GM06990 (cell line): Measurements from ENCODE around the gene MSI2.

ENCODE experiments used
- DNase-seq: peaks from one replicate; pipeline ENCODE4 v3.0.0-alpha.2; 2011; ENCODE audit not compliant: insufficient read length; ENCODE audit errors: extremely low read depth
- H3K27me3 ChIP-seq: replicated peaks from 2 replicates; pipeline ENCODE4 v1.6.0; 2011; ENCODE audit warnings: low read length; ENCODE audit not compliant: control insufficient read depth, insufficient read depth
- H3K36me3 ChIP-seq: 2 replicates; pipeline ENCODE4 v1.5.1; 2011; ENCODE audit warnings: low read length; ENCODE audit not compliant: control insufficient read depth, insufficient read depth
- H3K4me3 ChIP-seq: replicated peaks from 2 replicates; pipeline ENCODE4 v1.5.1; 2011; ENCODE audit warnings: low read depth, mild to moderate bottlenecking, control low read depth, low read length
- CTCF ChIP-seq: IDR thresholded peaks from 2 replicates; pipeline ENCODE4 v1.5.1; 2011; ENCODE audit warnings: low read length, control low read depth, mild to moderate bottlenecking, inconsistent platforms; ENCODE audit not compliant: insufficient read depth, poor library complexity, severe bottlenecking

MSI2 gene

GRCh38 chr17:57471868-57472368, 215.6 kb downstream of the MSI2 start:
- Histone ChIP-seq H3K27me3 (no peaks in the 10 kb centered on the region), H3K4me3 (no peak overlapping the region), H3K36me3 (no peaks in the 10 kb centered on the region; the same call in 1 of the 2 replicates)
- DNase-seq, result no peak
- no peak for TF ChIP-seq CTCF

- no peaks in the 10 kb centered on the region; the same call in none of the 2 replicates for H3K36me3 ChIP-seq
- H3K27me3 ChIP-seq, result no peaks in the 10 kb centered on the region
- TF ChIP-seq CTCF, result no peak
- DNase-seq, result no peak
- no peak overlapping the region for H3K4me3 ChIP-seq
Measured at GRCh38 chr17:57475796-57476195, 219.5 kb downstream of the MSI2 start.

- H3K4me3 ChIP-seq, result no peak overlapping the region
- no peak for DNase-seq
- H3K36me3 ChIP-seq, result no peaks in the 10 kb centered on the region; the same call in none of the 2 replicates
- H3K27me3 ChIP-seq, result no peaks in the 10 kb centered on the region
- no peak for TF ChIP-seq CTCF
Measured at GRCh38 chr17:57477522-57478362, 221.4 kb downstream of the MSI2 start.

GRCh38 chr17:57478478-57479250, 222.3 kb downstream of the MSI2 start:
- no peaks in the 10 kb centered on the region; the same call in none of the 2 replicates for H3K36me3 ChIP-seq
- DNase-seq, result no peak
- no peaks in the 10 kb centered on the region for H3K27me3 ChIP-seq
- H3K4me3 ChIP-seq, result no peak overlapping the region
- no peak for TF ChIP-seq CTCF

- no peak overlapping the region for H3K4me3 ChIP-seq
- no peaks in the 10 kb centered on the region for H3K27me3 ChIP-seq
- TF ChIP-seq CTCF, result no peak
- no peak for DNase-seq
- H3K36me3 ChIP-seq, result no peaks in the 10 kb centered on the region; the same call in none of the 2 replicates
Measured at GRCh38 chr17:57480438-57481196, 224.3 kb downstream of the MSI2 start.
